ENCODE results near the gene ARRDC1. TPM values are rescaled to one million over a fixed set of nuclear protein-coding genes. Genes with fewer than 3 reads are reported as not detected.

The ARRDC1 gene
- total RNA-seq, 4 donors from 2014 or later, result 79.2 to 143 (median 85.8) TPM

DNA sequence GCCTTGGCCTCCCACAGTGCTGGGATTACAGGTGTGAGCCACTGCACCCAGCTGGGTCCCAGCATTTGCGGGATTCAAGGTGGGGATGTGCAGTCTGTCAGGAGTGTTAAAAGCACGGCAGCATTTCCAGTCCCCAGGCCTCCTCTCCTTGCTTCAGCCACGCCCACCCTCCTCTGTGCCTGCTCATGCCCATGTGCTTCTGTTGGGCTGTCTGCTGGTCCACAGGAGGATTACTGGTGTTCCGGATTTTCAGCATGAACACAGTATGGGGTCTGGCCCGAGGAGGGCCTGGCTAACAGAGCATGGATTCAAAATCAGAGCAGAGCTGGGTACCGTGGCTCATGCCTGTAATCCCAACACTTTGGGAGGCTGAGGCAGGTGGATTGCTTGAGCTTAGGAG, 5.5 kb downstream of the ARRDC1 start:
- peak overlapping the region; percentile 85 for H3K27ac ChIP-seq
- H3K36me3 ChIP-seq, result peaks cover 24% of the 10 kb centered on the region
- WGBS, result 71% methylated on average over 6 of the region's 6 CpGs
- no peak for DNase-seq (ENCODE audit: low spot score in 2 of 2)
- no peak overlapping the region for H3K4me3 ChIP-seq
- peaks cover 69% of the 10 kb centered on the region for H3K4me1 ChIP-seq
- TF ChIP-seq POLR2AphosphoS5 (IDR thresholded peaks at IDR 0.05), result no peak
- no peak for TF ChIP-seq EP300 (IDR thresholded peaks at IDR 0.05)
- TF ChIP-seq, protein P1, sequence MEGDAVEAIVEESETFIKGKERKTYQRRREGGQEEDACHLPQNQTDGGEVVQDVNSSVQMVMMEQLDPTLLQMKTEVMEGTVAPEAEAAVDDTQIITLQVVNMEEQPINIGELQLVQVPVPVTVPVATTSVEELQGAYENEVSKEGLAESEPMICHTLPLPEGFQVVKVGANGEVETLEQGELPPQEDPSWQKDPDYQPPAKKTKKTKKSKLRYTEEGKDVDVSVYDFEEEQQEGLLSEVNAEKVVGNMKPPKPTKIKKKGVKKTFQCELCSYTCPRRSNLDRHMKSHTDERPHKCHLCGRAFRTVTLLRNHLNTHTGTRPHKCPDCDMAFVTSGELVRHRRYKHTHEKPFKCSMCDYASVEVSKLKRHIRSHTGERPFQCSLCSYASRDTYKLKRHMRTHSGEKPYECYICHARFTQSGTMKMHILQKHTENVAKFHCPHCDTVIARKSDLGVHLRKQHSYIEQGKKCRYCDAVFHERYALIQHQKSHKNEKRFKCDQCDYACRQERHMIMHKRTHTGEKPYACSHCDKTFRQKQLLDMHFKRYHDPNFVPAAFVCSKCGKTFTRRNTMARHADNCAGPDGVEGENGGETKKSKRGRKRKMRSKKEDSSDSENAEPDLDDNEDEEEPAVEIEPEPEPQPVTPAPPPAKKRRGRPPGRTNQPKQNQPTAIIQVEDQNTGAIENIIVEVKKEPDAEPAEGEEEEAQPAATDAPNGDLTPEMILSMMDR (IDR thresholded peaks at IDR 0.05), result no peak
- no peak for TF ChIP-seq POLR2A (IDR thresholded peaks at IDR 0.05)
- no peaks in the 10 kb centered on the region for H3K27me3 ChIP-seq
- H3K9me3 ChIP-seq, result no peaks in the 10 kb centered on the region

DNA sequence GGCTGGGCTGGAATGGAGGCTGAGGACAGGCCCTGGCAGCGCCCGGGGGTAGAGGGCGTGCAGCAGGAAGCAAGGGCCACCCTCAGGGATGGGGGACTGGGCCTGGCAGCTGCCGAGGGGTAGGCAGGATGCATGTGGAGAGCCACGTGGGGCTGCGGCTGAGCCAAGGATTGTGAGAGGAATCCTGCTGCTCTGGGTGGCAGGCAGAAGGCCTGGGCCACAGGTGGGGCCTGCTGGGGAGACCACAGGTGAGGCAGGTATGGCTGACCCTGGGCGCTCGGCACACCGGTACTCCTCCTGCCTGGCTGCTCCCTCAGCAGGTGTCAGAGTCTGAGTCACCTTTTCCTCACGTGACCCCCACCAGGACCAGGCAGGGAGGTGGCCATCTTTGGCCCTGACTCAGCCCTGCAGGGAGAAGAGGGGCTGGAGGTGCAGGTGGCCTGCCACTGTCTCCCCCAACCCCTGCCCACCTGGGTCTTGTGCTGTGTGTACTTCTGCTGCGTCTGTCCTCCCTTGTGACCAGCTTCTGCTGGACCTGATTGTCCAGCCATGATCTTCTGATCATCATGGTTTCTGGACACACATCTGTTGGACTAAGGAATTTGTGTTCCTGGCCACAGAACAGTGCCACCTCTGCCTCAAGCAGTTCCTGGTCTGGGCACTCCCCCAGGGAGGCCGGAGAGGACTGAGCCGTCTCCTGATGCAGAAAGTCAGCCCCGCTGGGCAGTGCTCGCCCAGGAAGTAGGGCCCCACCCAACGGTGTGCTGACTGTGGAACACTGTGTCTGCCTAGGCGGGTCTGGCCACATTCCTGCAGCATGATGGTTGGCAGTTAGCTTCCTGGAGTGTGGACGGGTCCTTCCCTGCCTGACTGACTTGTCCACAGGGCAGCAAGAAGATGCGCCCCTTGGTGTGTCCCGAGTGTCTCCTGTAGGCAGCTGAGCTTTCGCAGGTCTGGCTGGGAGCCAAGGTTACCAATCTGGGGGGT, 6.4 kb downstream of the ARRDC1 start:
- WGBS, result 21% methylated on average over 12 of the region's 21 CpGs
- H3K4me3 ChIP-seq, result peak overlapping the region; percentile 1
- DNase-seq (ENCODE audit: low spot score in 2 of 2), result peak in 1 of 2 donors; percentile 86
- H3K4me1 ChIP-seq, result peaks cover 64% of the 10 kb centered on the region
- no peaks in the 10 kb centered on the region for H3K27me3 ChIP-seq
- TF ChIP-seq POLR2AphosphoS5 (IDR thresholded peaks at IDR 0.05) (peak in 2 of 3 donors; percentile 69 to 91), EP300 (IDR thresholded peaks at IDR 0.05) (no peak)
- no peaks in the 10 kb centered on the region for H3K9me3 ChIP-seq
- peak overlapping the region; percentile 85 for H3K27ac ChIP-seq
- H3K36me3 ChIP-seq, result peaks cover 24% of the 10 kb centered on the region

DNA sequence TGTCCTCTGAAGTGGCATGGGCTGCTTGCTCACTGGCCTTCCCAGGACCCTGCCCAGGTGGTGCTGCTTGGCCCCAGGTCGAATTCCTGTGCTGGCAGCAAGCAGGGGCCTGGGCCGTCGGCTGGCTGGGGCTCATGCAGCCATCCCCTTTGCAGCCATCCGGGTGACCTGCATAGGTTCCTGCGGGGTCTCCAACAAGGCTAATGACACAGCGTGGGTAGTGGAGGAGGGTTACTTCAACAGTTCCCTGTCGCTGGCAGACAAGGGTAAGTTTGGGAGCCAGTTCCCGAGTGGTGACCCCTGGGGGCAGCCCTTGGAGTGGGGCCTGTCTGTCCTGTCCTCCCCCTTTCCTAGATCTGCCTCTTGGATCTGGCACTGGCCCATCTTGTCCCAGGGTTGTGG, 7.3 kb downstream of the ARRDC1 start:
- H3K36me3 ChIP-seq, result peaks cover 24% of the 10 kb centered on the region
- no peaks in the 10 kb centered on the region for H3K27me3 ChIP-seq
- H3K4me3 ChIP-seq, result peak overlapping the region; percentile 1
- no peaks in the 10 kb centered on the region for H3K9me3 ChIP-seq
- H3K27ac ChIP-seq, result peak overlapping the region; percentile 85
- peaks cover 64% of the 10 kb centered on the region for H3K4me1 ChIP-seq
- TF ChIP-seq POLR2AphosphoS5 (IDR thresholded peaks at IDR 0.05), result no peak
- no peak for TF ChIP-seq EP300 (IDR thresholded peaks at IDR 0.05)
- TF ChIP-seq POLR2A (IDR thresholded peaks at IDR 0.05), result no peak
- TF ChIP-seq, protein P1 (IDR thresholded peaks at IDR 0.05), result no peak
- no peak for DNase-seq (ENCODE audit: low spot score in 2 of 2)
- WGBS, result 50% methylated on average over 4 of the region's 8 CpGs

DNA sequence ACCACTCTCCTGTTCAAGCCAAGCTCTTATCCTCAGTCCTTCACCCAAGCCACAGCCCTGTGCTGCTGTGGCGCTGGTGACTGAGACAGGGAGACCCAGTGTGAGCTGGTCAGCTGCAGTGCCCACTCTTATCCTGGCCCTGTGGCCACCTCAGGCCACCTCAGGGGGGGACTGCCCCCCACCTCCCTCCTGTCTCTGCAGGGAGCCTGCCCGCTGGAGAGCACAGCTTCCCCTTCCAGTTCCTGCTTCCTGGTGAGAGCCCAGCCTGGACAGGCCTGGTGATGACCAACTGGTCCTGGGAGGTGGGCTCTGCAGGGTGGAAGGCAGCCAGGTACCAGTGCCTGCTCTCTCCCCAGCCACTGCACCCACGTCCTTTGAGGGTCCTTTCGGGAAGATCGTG, 7.8 kb downstream of the ARRDC1 start:
- H3K36me3 ChIP-seq, result peaks cover 24% of the 10 kb centered on the region
- WGBS, result 82% methylated on average over 4 of the region's 5 CpGs
- H3K9me3 ChIP-seq, result no peaks in the 10 kb centered on the region
- peak overlapping the region; percentile 85 for H3K27ac ChIP-seq
- H3K27me3 ChIP-seq, result no peaks in the 10 kb centered on the region
- peaks cover 63% of the 10 kb centered on the region for H3K4me1 ChIP-seq
- no peak overlapping the region for H3K4me3 ChIP-seq
- TF ChIP-seq, protein P1 (IDR thresholded peaks at IDR 0.05), result no peak
- no peak for TF ChIP-seq POLR2A (IDR thresholded peaks at IDR 0.05)
- no peak for TF ChIP-seq EP300 (IDR thresholded peaks at IDR 0.05)
- no peak for DNase-seq (ENCODE audit: low spot score in 2 of 2)

DNA sequence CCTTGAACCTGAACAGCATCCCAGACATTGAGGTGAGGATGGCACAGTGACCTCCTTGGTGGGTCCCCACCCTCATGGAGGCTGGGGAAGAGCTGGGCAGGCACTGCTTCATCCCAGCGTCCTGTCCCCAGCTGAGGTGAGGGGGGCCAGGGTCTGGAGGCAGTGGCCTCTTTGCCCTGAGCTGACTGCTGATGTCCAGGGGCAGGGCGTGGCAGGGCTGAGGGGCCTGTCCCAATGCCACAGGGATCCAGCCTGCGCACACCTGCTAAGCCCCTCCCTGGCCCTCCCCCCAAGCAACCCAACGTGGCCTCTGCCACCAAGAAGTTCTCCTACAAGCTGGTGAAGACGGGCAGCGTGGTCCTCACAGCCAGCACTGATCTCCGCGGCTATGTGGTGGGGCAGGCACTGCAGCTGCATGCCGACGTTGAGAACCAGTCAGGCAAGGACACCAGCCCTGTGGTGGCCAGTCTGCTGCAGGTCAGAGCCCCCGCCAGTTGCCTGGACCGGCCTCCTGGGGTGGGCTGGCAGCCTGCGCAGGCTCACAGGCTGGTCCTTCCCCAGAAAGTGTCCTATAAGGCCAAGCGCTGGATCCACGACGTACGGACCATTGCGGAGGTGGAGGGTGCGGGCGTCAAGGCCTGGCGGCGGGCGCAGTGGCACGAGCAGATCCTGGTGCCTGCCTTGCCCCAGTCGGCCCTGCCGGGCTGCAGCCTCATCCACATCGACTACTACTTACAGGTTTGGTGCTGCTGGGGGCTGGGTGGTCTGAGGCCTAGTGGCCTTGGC, 8.4 kb downstream of the ARRDC1 start:
- H3K4me1 ChIP-seq, result peaks cover 57% of the 10 kb centered on the region
- no peak for TF ChIP-seq POLR2AphosphoS5 (IDR thresholded peaks at IDR 0.05)
- H3K27ac ChIP-seq, result peak overlapping the region; percentile 85
- H3K9me3 ChIP-seq, result no peaks in the 10 kb centered on the region
- H3K27me3 ChIP-seq, result no peaks in the 10 kb centered on the region
- peaks cover 24% of the 10 kb centered on the region for H3K36me3 ChIP-seq
- WGBS, result 90% methylated on average over 15 of the region's 27 CpGs
- DNase-seq (ENCODE audit: low spot score in 2 of 2), result no peak
- H3K4me3 ChIP-seq, result no peak overlapping the region
